NCI-H345 treated with DMSO at 0.1 percent for 48 hours (cell line): ENCODE measurements around the gene TRIM63.

Experiments
- DNase-seq: peaks from one replicate; lab custom pipeline; 2025; ENCODE audit not compliant: unreplicated experiment; lab: John Stamatoyannopoulos, UW

TRIM63 gene

GRCh38 chr1:26089125-26089524 is 21.7 kb upstream of the TRIM63 start:
- no peak for DNase-seq

GRCh38 chr1:26084844-26085243 is 17.4 kb upstream of the TRIM63 start:
- DNase-seq = no peak

GRCh38 chr1:26084091-26084561 is 16.7 kb upstream of the TRIM63 start:
- DNase-seq = no peak

GRCh38 chr1:26083208-26083607 is 15.8 kb upstream of the TRIM63 start:
- DNase-seq = no peak

- no peak for DNase-seq
Observed at GRCh38 chr1:26082020-26082350, 14.6 kb upstream of the TRIM63 start.

GRCh38 chr1:26081267-26082019 is 14.0 kb upstream of the TRIM63 start:
- no peak for DNase-seq

- no peak for DNase-seq
Observed at GRCh38 chr1:26079960-26080814, 12.8 kb upstream of the TRIM63 start.

GRCh38 chr1:26079178-26079563 is 11.7 kb upstream of the TRIM63 start:
- no peak for DNase-seq

GRCh38 chr1:26078286-26079177 is 11.1 kb upstream of the TRIM63 start:
- DNase-seq = no peak

GRCh38 chr1:26077524-26077923 is 10.1 kb upstream of the TRIM63 start:
- no peak for DNase-seq

- DNase-seq = no peak
Observed at GRCh38 chr1:26075421-26076144, 8.2 kb upstream of the TRIM63 start.

- DNase-seq = no peak
Observed at GRCh38 chr1:26072305-26072704, 4.9 kb upstream of the TRIM63 start.

- no peak for DNase-seq
Observed at GRCh38 chr1:26070963-26071342, 3.5 kb upstream of the TRIM63 start.

- DNase-seq = no peak
Observed at GRCh38 chr1:26070296-26070962, 3.0 kb upstream of the TRIM63 start.

- no peak for DNase-seq
Observed at GRCh38 chr1:26069941-26070295, 2.5 kb upstream of the TRIM63 start.

- no peak for DNase-seq
Observed at GRCh38 chr1:26066857-26067256, 573 bp downstream of the TRIM63 start.

- no peak for DNase-seq
Observed at GRCh38 chr1:26066160-26066559, 1.3 kb downstream of the TRIM63 start.

- no peak for DNase-seq
Observed at GRCh38 chr1:26064553-26064952, 2.9 kb downstream of the TRIM63 start.

- DNase-seq = no peak
Observed at GRCh38 chr1:26060832-26061574, 6.4 kb downstream of the TRIM63 start.

- DNase-seq = no peak
Observed at GRCh38 chr1:26059906-26060305, 7.5 kb downstream of the TRIM63 start.
